ENCODE data around the gene PNN.
"Not testable (repeated sequence)": the region's sequence is repeated elsewhere in the genome, so short reads cannot be mapped to it uniquely, and the experiment has no call there.

Gene PNN

DNA sequence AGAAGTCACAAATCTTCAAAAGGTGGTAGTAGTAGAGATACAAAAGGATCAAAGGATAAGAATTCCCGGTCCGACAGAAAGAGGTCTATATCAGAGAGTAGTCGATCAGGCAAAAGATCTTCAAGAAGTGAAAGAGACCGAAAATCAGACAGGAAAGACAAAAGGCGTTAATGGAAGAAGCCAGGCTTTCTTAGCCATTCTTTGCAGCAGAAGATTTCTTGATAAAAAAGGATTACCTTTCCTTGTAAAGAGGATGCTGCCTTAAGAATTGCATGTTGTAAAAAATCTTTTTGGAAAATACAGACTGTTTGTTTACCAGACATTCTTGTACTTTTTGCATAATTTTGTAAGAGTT is 6.6 kb downstream of the PNN start:
- peak in 1 of 2 experiments; percentile 15 for DNase-seq

DNA sequence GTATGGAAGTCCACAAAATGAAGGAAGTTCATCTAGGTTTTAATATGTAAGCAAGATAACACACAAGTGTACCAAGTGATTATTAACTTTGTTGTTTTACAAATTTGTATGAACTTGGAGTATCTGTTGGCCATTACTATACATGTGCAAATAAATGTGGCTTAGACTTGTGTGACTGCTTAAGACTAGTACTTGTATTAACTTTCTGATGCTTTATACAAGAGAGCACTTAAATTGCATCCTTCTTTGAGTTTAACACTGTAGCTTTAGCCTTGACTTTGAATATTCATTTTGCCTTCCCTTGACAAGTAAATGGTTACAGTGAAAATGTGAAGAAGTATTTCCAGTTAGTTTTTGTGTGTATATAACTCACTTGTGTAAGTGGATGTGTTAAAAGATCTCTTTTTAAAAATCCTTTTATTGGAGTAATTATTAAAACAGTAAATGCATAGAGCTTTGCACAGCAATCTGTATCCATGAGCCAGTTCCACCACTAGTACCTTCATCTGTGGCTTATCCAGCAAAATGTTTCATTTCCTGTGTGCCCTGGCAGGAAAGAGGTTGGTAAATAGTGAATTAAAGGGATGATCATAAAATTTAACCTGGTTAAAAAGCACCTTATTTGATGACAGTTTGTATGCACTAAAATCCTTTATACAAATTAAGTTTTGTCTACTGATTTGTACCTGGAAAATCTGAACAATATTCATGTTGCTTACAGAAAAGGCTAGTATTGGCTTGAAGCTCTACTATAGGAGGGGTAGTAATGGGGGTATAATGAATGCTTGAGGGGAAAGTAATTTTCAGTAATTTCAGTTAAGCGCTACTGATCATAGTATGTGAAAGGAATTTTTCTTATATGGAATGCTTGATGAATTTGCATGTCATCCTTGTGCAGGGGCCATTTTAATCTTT is 8.0 kb downstream of the PNN start:
- no peak for DNase-seq

DNA sequence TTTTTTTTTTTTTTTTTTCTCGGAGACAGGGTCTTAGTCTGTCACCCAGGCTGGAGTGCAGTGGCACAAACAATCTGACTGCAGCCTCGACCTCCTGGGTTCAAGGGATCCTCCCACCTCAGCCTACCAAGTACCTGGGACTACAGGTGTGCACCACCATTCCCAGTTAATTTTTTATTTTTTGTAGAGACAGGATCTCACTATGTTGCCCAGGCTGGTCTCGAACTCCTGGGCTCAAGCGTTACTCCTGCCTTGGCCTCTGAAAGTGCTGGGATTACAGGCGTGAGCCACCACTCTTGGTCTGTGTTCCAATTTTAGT is 8.6 kb downstream of the PNN start:
- not testable (repeated sequence) for DNase-seq

DNA sequence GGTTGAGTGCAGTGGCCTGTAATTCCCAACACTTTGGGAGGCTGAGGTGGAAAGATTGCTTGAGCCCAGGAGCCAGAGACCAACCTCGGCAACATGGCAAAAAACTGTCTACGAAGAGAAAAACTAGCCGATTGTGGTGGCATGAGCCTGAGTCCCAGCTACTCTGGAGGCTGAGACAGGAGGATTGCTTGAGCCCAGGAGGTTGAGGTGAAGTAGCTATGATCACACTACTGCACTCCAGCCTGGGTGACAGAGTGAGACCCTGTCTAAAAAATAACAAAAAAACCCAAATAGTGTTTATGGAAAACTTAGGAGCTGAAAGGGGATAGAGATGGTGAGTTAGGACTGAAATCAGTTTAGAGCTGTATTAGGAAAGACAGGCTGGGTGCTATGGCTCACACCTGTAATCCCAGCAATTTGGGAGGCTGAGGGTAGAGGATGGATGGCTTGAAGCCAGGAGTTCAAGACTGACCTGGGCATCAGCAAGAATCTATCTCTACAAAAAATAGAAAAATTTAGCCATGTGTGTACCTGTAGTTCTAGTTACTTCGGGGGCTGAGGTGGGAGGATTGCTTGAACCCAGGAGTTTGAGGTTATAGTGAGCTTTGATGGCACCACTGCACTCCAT is 9.7 kb downstream of the PNN start:
- no peak for DNase-seq

- no peak for DNase-seq
These were observed 10.4 kb downstream of the PNN start for GRCh38 chr14:39185256-39186049.

- DNase-seq: no peak
These were observed 12.0 kb downstream of the PNN start for GRCh38 chr14:39186941-39187525.

DNA sequence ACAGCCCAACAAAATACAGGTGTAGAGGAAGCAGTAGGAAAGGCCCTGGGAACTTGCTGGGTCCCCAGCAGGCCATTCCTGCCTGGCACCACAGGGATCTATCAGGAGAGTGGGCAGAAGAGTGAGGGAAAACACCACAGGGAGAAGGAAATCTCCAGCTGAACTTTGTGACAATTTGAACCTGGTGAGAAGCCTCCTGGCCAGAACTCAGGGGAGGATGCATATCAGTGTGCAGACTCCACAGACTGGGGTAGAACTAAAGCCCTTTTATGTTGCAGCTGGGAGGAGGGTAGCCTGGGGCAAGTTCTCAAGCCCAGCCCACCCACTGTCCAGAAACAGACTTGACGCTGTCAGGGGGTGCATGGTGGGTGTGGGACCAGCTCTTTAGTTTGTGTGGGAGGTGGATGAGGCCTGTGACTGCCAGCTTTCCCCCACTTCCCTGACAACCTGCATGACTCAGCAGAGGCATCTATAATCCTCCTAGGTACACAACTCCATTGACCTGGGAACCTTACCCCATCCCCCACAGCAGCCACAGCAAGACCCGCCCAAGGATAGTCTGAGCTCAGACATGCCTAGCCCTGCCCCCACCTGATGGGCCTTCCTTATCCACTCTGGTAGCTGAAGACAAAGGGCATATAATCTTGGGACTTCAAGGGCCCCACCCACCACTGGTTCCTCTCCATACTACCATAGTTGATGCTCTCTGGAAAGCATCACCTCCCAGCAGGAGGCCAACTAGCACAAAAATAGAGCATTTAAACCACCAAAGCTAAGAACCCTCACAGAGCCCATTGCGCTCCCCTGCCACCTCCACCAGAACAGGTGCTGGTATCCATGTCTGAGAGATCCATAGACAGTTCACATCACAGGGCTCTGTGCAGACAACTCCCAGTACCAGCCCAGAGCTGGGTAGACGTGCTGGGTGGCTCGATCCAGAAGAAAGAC is 28.9 kb downstream of the PNN start:
- no peak for DNase-seq

DNA sequence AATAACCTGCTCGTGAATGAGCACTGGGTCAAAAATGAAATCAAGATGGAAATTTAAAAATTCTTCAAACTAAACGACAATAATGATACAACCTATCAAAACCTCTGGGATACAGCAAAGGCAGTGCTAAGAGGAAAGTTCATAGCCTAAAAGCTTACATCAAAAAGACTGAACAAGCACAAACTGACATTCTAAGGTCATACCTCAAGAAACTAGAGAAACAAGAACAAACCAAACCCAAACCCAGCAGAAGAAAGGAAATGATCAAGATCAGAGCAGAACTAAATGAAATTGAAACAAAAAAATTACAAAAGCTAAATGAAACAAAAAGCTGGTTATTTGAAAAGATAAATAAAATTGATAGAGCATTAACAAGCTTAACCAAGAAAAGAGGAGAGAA is 32.4 kb downstream of the PNN start:
- DNase-seq: not testable (repeated sequence)

GRCh38 chr14:39211109-39211741 is 36.2 kb downstream of the PNN start:
- no peak for DNase-seq

GRCh38 chr14:39212034-39212433 is 37.0 kb downstream of the PNN start:
- no peak for DNase-seq

GRCh38 chr14:39212693-39213092 is 37.6 kb downstream of the PNN start:
- DNase-seq: no peak

- no peak for DNase-seq
These were observed 42.3 kb downstream of the PNN start for GRCh38 chr14:39217214-39217879.

- no peak for DNase-seq
These were observed 43.2 kb downstream of the PNN start for GRCh38 chr14:39218171-39218769.

DNA sequence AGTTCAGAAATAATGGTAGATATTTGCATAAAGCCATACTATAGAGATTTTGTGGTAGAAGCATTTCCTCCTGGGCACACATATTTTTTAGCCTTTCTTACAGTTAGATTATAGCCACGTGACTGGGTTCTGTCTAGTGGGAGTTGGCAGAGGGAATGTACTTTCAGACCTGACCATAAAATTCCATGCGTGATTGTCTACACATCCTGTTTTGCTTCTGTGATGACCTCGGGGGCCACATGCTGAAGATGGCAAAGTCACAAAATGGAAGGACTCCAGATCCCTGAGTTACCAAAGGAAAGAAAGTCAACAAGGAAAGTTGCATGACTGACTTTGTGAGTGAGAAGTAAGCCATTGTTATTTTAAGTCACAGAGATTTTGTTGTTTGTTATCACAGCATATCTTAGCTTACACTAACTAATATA is 44.0 kb downstream of the PNN start:
- no peak for DNase-seq

GRCh38 chr14:39220473-39220872 is 45.4 kb downstream of the PNN start:
- DNase-seq: not testable (repeated sequence)

DNA sequence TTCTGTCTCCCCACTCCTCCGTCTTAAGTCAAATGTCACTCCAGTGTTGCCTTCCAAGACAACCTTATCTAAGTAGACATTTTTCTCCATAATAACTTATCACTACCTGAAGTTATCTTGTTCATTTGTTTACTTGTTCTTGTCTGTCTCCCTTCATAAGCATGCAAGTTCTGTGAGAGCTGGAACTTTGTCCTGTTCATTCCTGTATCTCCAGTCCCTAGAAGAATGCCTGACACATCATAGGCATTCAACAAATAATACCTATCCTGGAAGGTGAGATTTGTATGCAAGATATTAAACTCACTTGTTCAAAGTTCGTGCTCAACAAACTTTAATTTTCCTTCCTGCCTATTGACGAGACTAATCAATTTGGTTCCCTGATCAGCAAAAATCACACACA is 53.0 kb downstream of the PNN start:
- DNase-seq: no peak

GRCh38 chr14:39228509-39229221 is 53.6 kb downstream of the PNN start:
- DNase-seq: no peak

DNA sequence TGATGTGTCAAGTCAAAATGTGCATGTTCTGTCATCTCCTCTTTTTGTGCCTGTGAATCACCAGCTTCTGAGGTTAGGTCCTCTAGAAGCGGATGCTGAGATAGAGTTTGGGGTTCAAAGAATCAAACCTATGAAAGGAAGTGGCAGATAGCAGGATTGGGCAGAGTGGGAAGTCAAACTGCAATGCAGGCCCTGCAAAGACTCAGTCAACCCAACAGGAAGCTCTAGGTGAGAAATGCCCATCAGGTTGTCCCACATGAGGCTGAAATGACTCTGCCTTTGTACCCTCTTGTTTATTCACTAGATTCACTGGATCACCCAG is 54.1 kb downstream of the PNN start:
- DNase-seq: no peak

- DNase-seq: no peak
These were observed 54.6 kb downstream of the PNN start for GRCh38 chr14:39229601-39230110.

Measured in NCI-H524 (cell line).